Liver (tissue), 2 donors: ENCODE measurements around the gene ITPRIPL2.

Experiments used
- YY1 ChIP-seq: IDR thresholded peaks from 2 replicates; pipeline ENCODE4 v1.6.1; 2016; ENCODE audit warnings: antibody characterized with exemption, mild to moderate bottlenecking
- TF ChIP-seq, protein P1 (sequence below): fragments of 150-350 bp; IDR thresholded peaks from 2 replicates; pipeline ENCODE4 v1.5.1; 2017; ENCODE audit warnings: improper control_type of control experiment, low read depth, low read length; ENCODE audit not compliant: missing input control
- donor health status: healthy.

DNA sequence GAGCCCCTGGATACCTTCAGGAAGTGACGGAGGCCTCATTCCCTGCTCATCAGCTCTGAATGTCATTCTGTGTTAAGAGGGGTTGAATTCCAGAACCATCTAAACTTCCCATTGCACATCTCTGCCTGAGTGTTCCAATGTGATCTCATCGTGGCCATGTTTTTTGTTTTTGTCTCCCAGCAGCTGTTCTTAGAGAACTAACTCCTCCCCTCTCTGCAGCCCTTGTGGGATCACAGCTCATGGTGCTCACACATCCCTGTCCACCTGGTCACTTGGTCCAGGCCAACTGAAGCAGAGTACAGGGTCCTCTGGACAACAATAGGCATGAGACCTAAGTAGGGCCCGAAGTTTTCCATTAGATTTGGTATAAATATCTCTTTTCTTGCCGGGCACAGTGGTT is 48.3 kb downstream of the ITPRIPL2 start:
- TF ChIP-seq YY1: no peak
- TF ChIP-seq, protein P1, sequence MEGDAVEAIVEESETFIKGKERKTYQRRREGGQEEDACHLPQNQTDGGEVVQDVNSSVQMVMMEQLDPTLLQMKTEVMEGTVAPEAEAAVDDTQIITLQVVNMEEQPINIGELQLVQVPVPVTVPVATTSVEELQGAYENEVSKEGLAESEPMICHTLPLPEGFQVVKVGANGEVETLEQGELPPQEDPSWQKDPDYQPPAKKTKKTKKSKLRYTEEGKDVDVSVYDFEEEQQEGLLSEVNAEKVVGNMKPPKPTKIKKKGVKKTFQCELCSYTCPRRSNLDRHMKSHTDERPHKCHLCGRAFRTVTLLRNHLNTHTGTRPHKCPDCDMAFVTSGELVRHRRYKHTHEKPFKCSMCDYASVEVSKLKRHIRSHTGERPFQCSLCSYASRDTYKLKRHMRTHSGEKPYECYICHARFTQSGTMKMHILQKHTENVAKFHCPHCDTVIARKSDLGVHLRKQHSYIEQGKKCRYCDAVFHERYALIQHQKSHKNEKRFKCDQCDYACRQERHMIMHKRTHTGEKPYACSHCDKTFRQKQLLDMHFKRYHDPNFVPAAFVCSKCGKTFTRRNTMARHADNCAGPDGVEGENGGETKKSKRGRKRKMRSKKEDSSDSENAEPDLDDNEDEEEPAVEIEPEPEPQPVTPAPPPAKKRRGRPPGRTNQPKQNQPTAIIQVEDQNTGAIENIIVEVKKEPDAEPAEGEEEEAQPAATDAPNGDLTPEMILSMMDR: no peak
